RWPE2 (cell line): ENCODE data around the gene DERA.

Experiments used
- ATAC-seq: fragments of 200-7000 bp; cut with Tn5 transposase; 3 replicates; pipeline ENCODE4 v1.9.1; 2021; ENCODE audit warnings: low read depth
- DNase-seq: peaks from one replicate; pipeline ENCODE4 v3.0.0-alpha.2; 2020; ENCODE audit warnings: low spot score
- H3K27ac ChIP-seq: fragments of 450-650 bp; 2 replicates; pipeline ENCODE4 v1.5.1; 2017; ENCODE audit warnings: mild to moderate bottlenecking; ENCODE audit not compliant: poor library complexity, severe bottlenecking
- H3K27me3 ChIP-seq: fragments of 250-450 bp; sonication (Bioruptor Pico); 2 replicates; pipeline ENCODE4 v1.5.1; 2021; ENCODE audit warnings: mild to moderate bottlenecking, moderate library complexity; ENCODE audit not compliant: insufficient read depth, poor library complexity, severe bottlenecking
- H3K36me3 ChIP-seq: fragments of 250-450 bp; sonication (Bioruptor Pico); 2 replicates; pipeline ENCODE4 v1.5.1; 2020; ENCODE audit warnings: low read depth, mild to moderate bottlenecking, moderate library complexity
- H3K4me1 ChIP-seq: fragments of 250-450 bp; sonication (Bioruptor Pico); 2 replicates; pipeline ENCODE4 v1.5.1; 2021; ENCODE audit warnings: mild to moderate bottlenecking, moderate library complexity; ENCODE audit not compliant: insufficient read depth, poor library complexity, severe bottlenecking
- H3K4me3 ChIP-seq: fragments of 250-450 bp; sonication (Bioruptor Pico); 2 replicates; pipeline ENCODE4 v1.5.1; 2021; ENCODE audit warnings: mild to moderate bottlenecking, moderate library complexity; ENCODE audit not compliant: severe bottlenecking
- H3K9me3 ChIP-seq: fragments of 250-450 bp; sonication (Bioruptor Pico); 2 replicates; pipeline ENCODE4 v1.5.1; 2021; ENCODE audit warnings: mild to moderate bottlenecking, moderate library complexity; ENCODE audit not compliant: severe bottlenecking
- CTCF ChIP-seq: fragments of 450-650 bp; IDR thresholded peaks from one replicate; pipeline ENCODE4 v1.5.1; 2017; ENCODE audit warnings: mild to moderate bottlenecking, moderate library complexity; ENCODE audit not compliant: poor library complexity, severe bottlenecking

Gene DERA

GRCh38 chr12:15880721-15881120 lies 30.4 kb upstream of the DERA start:
- H3K27me3 ChIP-seq = no peaks in the 10 kb centered on the region
- peaks cover 17% of the 10 kb centered on the region for H3K36me3 ChIP-seq
- H3K4me3 ChIP-seq = no peak overlapping the region
- H3K4me1 ChIP-seq = no peaks in the 10 kb centered on the region
- ATAC-seq (no peak), DNase-seq (no peak)
- no peak for TF ChIP-seq CTCF
- H3K27ac ChIP-seq = no peak overlapping the region
- no peaks in the 10 kb centered on the region for H3K9me3 ChIP-seq

- no peaks in the 10 kb centered on the region for H3K4me1 ChIP-seq
- H3K27me3 ChIP-seq = no peaks in the 10 kb centered on the region
- TF ChIP-seq CTCF = no peak
- peak within 1 kb of the TSS; percentile 71 for H3K27ac ChIP-seq
- DNase-seq (peak; percentile 71), ATAC-seq (peak; percentile 93)
- no peaks in the 10 kb centered on the region for H3K9me3 ChIP-seq
- peak within 1 kb of the TSS; percentile 81 for H3K4me3 ChIP-seq
- peaks cover 33% of the 10 kb centered on the region for H3K36me3 ChIP-seq
Measured at GRCh38 chr12:15882118-15882971, 28.8 kb upstream of the DERA start, which contains the start of gene STRAP. Gene STRAP, plus strand, starts transcription at chr12:15882387. Its CDS starts 321 bp downstream, at chr12:15882708.

- H3K4me1 ChIP-seq = no peaks in the 10 kb centered on the region
- H3K36me3 ChIP-seq = peaks cover 35% of the 10 kb centered on the region
- DNase-seq (no peak), ATAC-seq (no peak)
- no peaks in the 10 kb centered on the region for H3K27me3 ChIP-seq
- H3K4me3 ChIP-seq = peak overlapping the region; percentile 81
- no peaks in the 10 kb centered on the region for H3K9me3 ChIP-seq
- peak overlapping the region; percentile 71 for H3K27ac ChIP-seq
- no peak for TF ChIP-seq CTCF
Measured at GRCh38 chr12:15883536-15883935, 27.6 kb upstream of the DERA start.

GRCh38 chr12:15886372-15887042 lies 24.6 kb upstream of the DERA start:
- Histone ChIP-seq H3K9me3 (no peaks in the 10 kb centered on the region), H3K4me1 (no peaks in the 10 kb centered on the region), H3K27ac (no peak overlapping the region), H3K4me3 (no peak overlapping the region), H3K27me3 (no peaks in the 10 kb centered on the region), H3K36me3 (peaks cover 57% of the 10 kb centered on the region)
- ATAC-seq = no peak
- DNase-seq = no peak
- TF ChIP-seq CTCF = no peak
